SK-N-MC (cell line): ENCODE results near the gene ALX4.

ENCODE experiments used
- EZH2 ChIP-seq: fragments of 200-600 bp; sonication (generic); IDR thresholded peaks from one replicate; pipeline ENCODE4 v1.6.1; 2017; ENCODE audit warnings: antibody characterized with exemption
- POLR2AphosphoS5 ChIP-seq: IDR thresholded peaks from 2 replicates; pipeline ENCODE4 v1.6.1; 2012; ENCODE audit warnings: mild to moderate bottlenecking, low read depth, low read length, borderline replicate concordance

- TF ChIP-seq EZH2 (no peak), POLR2AphosphoS5 (no peak)
These were observed 86.7 kb downstream of the ALX4 start for GRCh38 chr11:44223238-44223637.
